HUES64 (cell line): ENCODE data around the gene CST3. TPM values are rescaled to one million over a fixed set of nuclear protein-coding genes. Genes with fewer than 3 reads are reported as not detected.
A peak's percentile ranks its signal among the peaks of the same experiment; 100 is the strongest.
"Not testable (repeated sequence)": the region's sequence is repeated elsewhere in the genome, so short reads cannot be mapped to it uniquely, and the experiment has no call there.

Experiments used
- H3K27ac ChIP-seq: 2 replicates; pipeline ENCODE4 v1.7.0; 2013; ENCODE audit warnings: low read depth, low read length, inconsistent platforms
- H3K27me3 ChIP-seq: 2 replicates; pipeline ENCODE4 v1.6.1; 2013; ENCODE audit warnings: mild to moderate bottlenecking, low read length; ENCODE audit not compliant: insufficient read depth
- H3K36me3 ChIP-seq: 2 replicates; pipeline ENCODE4 v1.6.1; 2013; ENCODE audit warnings: mild to moderate bottlenecking, low read length; ENCODE audit not compliant: insufficient read depth
- H3K4me1 ChIP-seq: 2 replicates; pipeline ENCODE4 v1.6.1; 2013; ENCODE audit warnings: mild to moderate bottlenecking, low read length, moderate library complexity; ENCODE audit not compliant: insufficient read depth
- H3K4me3 ChIP-seq: 2 replicates; pipeline ENCODE4 v1.5.1; 2013; ENCODE audit warnings: mild to moderate bottlenecking, low read length, moderate library complexity
- H3K9ac ChIP-seq: 2 replicates; pipeline ENCODE4 v1.6.1; 2013; ENCODE audit warnings: mild to moderate bottlenecking, low read depth, low read length
- H3K9me3 ChIP-seq: 2 replicates; pipeline ENCODE4 v1.6.1; 2013; ENCODE audit warnings: low read depth, low read length; ENCODE audit not compliant: insufficient read depth
- WGBS: fragments of 150-250, 120-280 bp; methylation state at CpG from one replicate; pipeline ENCODE4 v1.1.7; 2013; ENCODE audit warnings: missing lambda C conversion rate; 5-methylcytosine and 5-hydroxymethylcytosine counted together
- polyA plus RNA-seq, 2 experiments: library from polyadenylated mRNA; stranded (reverse); fragments of 50-300 nt; gene quantifications; one replicate each; pipeline ENCODE4 v1.2.3, GENCODE V29; 2013

The CST3 gene
- polyA plus RNA-seq (2013, experiment 1 of 2): 61.8 TPM
- 82.4 TPM for polyA plus RNA-seq (2013, experiment 2 of 2)

GRCh38 chr20:23637282-23638221 lies at the start of gene CST3:
TSS of gene CST3 (minus strand) at chr20:23637955. CDS start at chr20:23637862, 93 bp downstream.
- no peaks in the 10 kb centered on the region for H3K9me3 ChIP-seq
- H3K36me3 ChIP-seq: 0 out of 2 replicates have a peak, but pooled peaks cover 2% of the 10 kb centered on the region
- H3K27ac ChIP-seq: peak within 1 kb of the TSS; percentile 41; the same call in 1 of the 2 replicates
- H3K27me3 ChIP-seq: peaks cover 14% of the 10 kb centered on the region
- WGBS: under 1% methylated on average over 92 of the region's 92 CpGs
- H3K9ac ChIP-seq: peak within 1 kb of the TSS; percentile 78
- peaks cover 8% of the 10 kb centered on the region for H3K4me1 ChIP-seq
- H3K4me3 ChIP-seq: peak within 1 kb of the TSS; percentile 83

DNA sequence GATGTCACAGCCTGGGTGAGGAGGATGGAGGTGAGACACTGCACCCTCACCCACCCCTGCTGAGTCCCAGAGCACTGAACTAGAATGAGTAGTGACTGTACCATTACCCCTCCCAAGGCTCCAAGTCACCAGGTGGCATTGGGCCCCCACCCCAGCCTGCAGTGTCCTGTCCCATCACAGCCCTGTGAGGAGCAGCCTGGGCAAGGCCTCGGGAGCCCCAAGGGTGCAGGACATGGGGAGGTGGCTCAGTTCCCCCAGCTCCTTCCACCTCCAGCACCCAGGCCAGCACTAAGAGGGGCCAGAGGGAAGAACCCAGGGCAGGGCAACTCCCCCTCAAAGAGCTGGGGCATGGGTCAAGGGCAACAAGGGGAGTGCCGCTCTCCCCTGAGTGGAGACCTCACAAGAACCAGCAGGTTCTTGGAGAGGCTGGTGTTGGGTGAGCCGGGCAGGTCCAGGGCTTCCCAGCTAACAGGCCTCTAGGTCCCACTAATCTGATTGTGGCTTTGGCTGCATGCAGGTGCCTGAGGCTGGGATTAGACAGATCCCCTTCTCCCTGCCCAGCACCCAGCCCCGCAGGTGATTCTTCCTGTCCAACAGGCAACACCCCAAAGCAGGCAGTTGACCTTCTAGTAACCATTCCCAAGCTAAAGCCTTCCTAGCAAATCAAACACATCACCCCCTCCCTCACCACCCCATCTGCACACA lies 48.4 kb upstream of the CST3 start:
- 96% methylated on average over 4 of the region's 4 CpGs for WGBS
- Histone ChIP-seq H3K4me3 (no peak overlapping the region), H3K27me3 (no peaks in the 10 kb centered on the region), H3K9ac (no peak overlapping the region), H3K4me1 (no peaks in the 10 kb centered on the region), H3K9me3 (no peaks in the 10 kb centered on the region), H3K36me3 (no peaks in the 10 kb centered on the region), H3K27ac (no peak overlapping the region)

- H3K9ac ChIP-seq, H3K36me3 ChIP-seq, H3K27ac ChIP-seq, H3K4me3 ChIP-seq, H3K9me3 ChIP-seq, H3K4me1 ChIP-seq, H3K27me3 ChIP-seq: not testable (repeated sequence)
- 89% methylated on average over 4 of the region's 4 CpGs for WGBS
These were observed 47.8 kb upstream of the CST3 start for GRCh38 chr20:23685529-23685896.

DNA sequence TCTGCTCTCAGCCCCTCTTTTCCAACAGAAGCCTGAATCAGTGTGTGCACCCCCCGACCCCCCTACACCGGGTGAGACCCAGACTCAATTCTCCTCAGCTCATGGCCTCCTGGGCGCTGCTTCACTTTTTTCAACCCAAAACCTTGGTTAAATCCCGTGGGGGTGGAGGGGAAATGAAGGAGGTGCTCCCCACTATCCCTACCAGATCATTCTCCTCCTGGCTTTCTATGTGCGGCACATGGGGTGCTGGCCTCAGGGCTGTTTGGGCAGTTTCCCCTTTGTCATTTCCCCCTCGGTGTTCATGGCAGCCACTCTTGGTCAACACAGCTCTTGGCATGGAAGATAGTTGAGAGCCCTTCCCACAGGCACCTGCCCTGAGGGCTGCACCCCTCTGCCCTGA lies 46.5 kb upstream of the CST3 start:
- no peak overlapping the region for H3K27ac ChIP-seq
- WGBS: 98% methylated on average over 6 of the region's 6 CpGs
- no peaks in the 10 kb centered on the region for H3K4me1 ChIP-seq
- H3K27me3 ChIP-seq: no peaks in the 10 kb centered on the region
- H3K36me3 ChIP-seq: no peaks in the 10 kb centered on the region
- no peaks in the 10 kb centered on the region for H3K9me3 ChIP-seq
- H3K4me3 ChIP-seq: no peak overlapping the region
- no peak overlapping the region for H3K9ac ChIP-seq

GRCh38 chr20:23683807-23684206 lies 46.1 kb upstream of the CST3 start:
- H3K9ac ChIP-seq: no peak overlapping the region
- 93% methylated on average over 1 of the region's 2 CpGs for WGBS
- no peaks in the 10 kb centered on the region for H3K4me1 ChIP-seq
- H3K4me3 ChIP-seq: no peak overlapping the region
- H3K36me3 ChIP-seq: no peaks in the 10 kb centered on the region
- no peaks in the 10 kb centered on the region for H3K27me3 ChIP-seq
- H3K27ac ChIP-seq: no peak overlapping the region
- H3K9me3 ChIP-seq: no peaks in the 10 kb centered on the region

DNA sequence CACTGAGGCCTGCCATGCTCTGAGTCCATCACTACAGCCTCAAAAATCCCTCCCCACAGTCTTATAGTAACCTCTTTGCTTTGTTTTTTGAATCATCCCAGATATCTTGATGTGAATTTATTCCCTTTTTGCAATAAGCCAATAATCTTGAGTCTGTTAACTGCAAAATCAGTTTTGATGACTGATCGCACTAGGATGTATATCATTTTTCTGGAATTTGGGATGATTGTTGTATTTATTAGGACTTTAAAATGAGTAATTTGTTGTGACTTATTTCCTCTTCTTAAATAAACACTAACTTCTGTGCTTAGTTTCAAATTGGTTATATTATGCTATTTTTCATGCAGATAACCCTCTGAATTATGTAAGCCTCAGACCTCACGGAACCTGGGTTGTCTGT lies 45.5 kb upstream of the CST3 start:
- Histone ChIP-seq H3K36me3 (no peaks in the 10 kb centered on the region), H3K4me3 (no peak overlapping the region), H3K9me3 (no peaks in the 10 kb centered on the region), H3K27ac (no peak overlapping the region), H3K27me3 (no peaks in the 10 kb centered on the region), H3K9ac (no peak overlapping the region), H3K4me1 (no peaks in the 10 kb centered on the region)
- WGBS: 100% methylated on average over 2 of the region's 2 CpGs

- H3K9ac ChIP-seq: no peak overlapping the region
- no peaks in the 10 kb centered on the region for H3K9me3 ChIP-seq
- no peaks in the 10 kb centered on the region for H3K36me3 ChIP-seq
- H3K27me3 ChIP-seq: no peaks in the 10 kb centered on the region
- H3K4me3 ChIP-seq: no peak overlapping the region
- no peak overlapping the region for H3K27ac ChIP-seq
- no peaks in the 10 kb centered on the region for H3K4me1 ChIP-seq
These were observed 42.4 kb upstream of the CST3 start for GRCh38 chr20:23680146-23680545.

GRCh38 chr20:23679133-23680092 lies 41.7 kb upstream of the CST3 start:
- Histone ChIP-seq H3K4me3 (no peak overlapping the region), H3K4me1 (no peaks in the 10 kb centered on the region), H3K9me3 (no peaks in the 10 kb centered on the region), H3K27me3 (no peaks in the 10 kb centered on the region), H3K9ac (no peak overlapping the region), H3K36me3 (no peaks in the 10 kb centered on the region), H3K27ac (no peak overlapping the region)
- WGBS: 91% methylated on average over 7 of the region's 7 CpGs

DNA sequence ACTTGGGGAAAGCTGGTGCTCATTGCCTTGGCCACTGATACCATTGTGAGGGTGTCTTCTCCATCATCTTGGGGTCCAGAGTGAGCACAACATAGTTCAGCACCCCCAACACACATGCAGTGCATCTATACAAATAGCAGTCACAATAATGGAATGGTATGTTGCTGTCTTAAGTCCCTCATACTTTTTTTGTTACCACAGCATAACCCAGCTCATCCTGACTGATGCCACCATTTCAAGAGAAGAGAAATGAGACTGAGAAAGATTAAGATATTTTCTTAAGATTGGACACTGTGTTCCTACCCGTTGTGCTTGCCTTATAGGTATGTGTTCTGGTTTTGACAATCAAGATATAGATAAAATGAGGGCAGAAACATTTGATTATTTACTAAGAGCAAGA lies 35.5 kb upstream of the CST3 start:
- WGBS: 100% methylated on average over 1 of the region's 1 CpG
- Histone ChIP-seq H3K9me3 (no peaks in the 10 kb centered on the region), H3K36me3 (no peaks in the 10 kb centered on the region), H3K4me1 (no peaks in the 10 kb centered on the region), H3K27ac (no peak overlapping the region), H3K27me3 (no peaks in the 10 kb centered on the region), H3K4me3 (no peak overlapping the region), H3K9ac (no peak overlapping the region)

GRCh38 chr20:23672158-23672557 lies 34.4 kb upstream of the CST3 start:
- Histone ChIP-seq H3K9me3 (no peaks in the 10 kb centered on the region), H3K36me3 (no peaks in the 10 kb centered on the region), H3K4me3 (no peak overlapping the region), H3K27me3 (no peaks in the 10 kb centered on the region), H3K4me1 (no peaks in the 10 kb centered on the region), H3K9ac (no peak overlapping the region), H3K27ac (no peak overlapping the region)
- WGBS: 100% methylated on average over 1 of the region's 1 CpG
